GM19463 (cell line): ENCODE results near the gene SPOCK1.
A peak's percentile ranks its signal among the peaks of the same experiment; 100 is the strongest.

Source experiments
- ATAC-seq: cut with Tn5 transposase; IDR thresholded peaks from one replicate; pipeline ENCODE4 v1.9.1; 2021; ENCODE audit warnings: mild to moderate bottlenecking, moderate library complexity; ENCODE audit not compliant: unreplicated experiment

SPOCK1 gene

GRCh38 chr5:137129886-137130680 is 369.0 kb downstream of the SPOCK1 start:
- ATAC-seq, result no peak

GRCh38 chr5:137128012-137128411 is 371.1 kb downstream of the SPOCK1 start:
- ATAC-seq, result no peak

DNA sequence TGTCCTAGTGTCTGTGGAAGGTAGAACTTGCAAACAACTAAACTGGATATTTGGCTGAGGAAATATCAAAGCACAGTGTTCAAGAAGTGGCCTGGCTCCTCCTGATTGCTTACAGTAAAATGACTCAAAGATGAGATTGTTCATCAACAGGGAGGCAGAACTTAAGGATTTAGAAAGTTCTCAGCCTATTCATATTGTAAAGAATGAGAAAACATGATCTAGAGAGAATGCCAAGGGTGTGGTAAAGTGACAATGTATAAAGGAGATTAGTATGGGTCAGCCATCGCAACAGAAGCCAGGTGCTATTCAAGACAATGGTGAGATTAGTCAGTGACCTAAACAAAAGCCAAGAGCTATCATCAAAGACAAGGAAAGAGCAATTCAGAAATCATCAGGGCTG is 372.3 kb downstream of the SPOCK1 start:
- ATAC-seq, result no peak

GRCh38 chr5:137122558-137122957 is 376.6 kb downstream of the SPOCK1 start:
- ATAC-seq, result no peak

DNA sequence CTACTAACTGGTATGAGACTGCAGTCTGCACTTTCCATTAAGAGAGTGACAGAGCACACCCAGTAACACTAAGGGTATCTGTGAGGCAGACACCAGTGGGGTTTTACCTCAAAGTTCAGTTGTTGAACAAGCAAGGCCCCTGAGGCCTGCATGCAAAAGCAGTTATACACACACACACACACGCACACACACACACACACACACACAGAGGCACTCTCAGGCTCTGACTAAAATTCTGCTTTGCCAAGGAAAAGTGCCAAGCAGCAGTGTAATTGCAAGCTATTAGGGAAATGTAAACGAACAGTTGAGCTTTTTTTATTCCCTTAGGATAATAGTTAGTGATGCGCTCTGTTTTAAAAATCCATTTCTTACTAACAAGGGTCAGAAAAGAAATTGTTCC is 377.1 kb downstream of the SPOCK1 start:
- no peak for ATAC-seq

DNA sequence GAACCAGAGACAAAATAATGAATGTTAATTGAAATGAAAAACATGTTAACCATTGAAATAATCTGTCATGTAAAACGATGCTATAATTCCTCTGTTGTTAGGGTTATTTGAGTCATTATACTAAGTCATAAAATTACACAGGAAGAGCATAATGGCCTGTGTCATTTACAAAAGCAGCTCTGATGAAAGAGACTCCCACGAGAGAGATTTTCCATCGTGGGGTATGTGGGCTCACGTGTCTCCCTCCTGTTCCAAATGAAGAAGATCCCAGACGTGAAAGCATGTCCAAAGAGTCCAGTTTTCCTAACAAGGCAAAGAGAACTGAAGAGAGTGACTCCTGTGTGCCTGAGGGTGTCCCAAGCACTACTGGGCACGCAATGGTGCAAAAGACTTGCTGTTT is 379.8 kb downstream of the SPOCK1 start:
- no peak for ATAC-seq

DNA sequence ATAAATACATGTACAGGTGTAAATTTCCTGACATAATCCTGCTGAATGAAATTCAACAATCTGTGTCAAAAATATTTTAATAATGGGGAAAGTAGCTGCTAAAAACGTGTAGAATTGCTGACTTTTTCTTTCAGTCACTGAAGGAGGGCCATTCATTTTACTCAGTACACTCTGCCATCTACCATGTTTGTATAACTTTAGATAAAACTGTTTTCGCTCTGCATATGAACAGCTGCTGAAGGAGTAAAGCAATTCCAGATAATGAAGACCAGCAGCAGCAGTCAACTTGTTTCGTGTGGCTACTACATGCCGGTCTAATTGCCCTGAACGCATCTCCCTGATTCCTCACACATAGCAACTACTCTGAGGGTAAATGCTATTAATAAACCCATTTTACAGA is 380.5 kb downstream of the SPOCK1 start:
- no peak for ATAC-seq

DNA sequence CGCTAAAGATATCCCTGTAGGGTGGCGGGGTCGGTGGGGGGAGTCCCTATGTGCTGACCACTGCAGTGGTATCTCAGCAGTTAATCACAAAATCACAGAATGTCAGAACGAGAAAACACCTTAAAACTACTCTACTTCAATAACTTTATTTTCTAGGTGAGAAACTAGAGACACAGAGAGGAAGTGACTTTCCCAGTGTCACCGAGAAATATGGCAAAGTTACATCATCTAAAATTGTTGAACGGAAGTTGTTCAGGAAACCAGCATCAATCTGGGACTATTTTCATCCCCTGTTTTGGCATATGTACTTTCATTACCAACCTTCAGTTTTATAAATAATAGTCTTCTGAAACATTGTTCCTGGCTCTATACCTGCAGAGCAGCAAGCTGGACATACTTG is 384.0 kb downstream of the SPOCK1 start:
- ATAC-seq, result no peak

- no peak for ATAC-seq
These were observed 384.6 kb downstream of the SPOCK1 start for GRCh38 chr5:137114529-137114928.

DNA sequence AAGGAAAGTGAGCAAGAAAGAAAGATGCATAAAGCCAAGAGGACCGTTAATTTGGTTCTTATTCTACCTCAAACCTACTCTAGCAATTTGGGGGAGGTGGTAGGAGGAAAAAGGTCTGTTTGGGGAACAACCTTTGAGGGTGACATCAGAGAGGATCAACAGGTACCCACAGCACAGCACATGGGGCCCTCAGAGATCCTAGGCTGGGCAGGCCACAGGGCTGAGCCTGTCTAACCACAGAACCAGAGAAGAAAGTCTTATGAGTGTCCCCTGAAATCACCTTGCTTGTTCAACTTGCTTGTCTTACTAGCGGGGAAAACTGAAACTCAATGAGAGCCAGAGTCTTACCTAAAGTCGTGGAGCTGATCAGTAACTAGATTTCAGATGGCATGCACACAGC is 385.2 kb downstream of the SPOCK1 start:
- peak; percentile 67 for ATAC-seq

DNA sequence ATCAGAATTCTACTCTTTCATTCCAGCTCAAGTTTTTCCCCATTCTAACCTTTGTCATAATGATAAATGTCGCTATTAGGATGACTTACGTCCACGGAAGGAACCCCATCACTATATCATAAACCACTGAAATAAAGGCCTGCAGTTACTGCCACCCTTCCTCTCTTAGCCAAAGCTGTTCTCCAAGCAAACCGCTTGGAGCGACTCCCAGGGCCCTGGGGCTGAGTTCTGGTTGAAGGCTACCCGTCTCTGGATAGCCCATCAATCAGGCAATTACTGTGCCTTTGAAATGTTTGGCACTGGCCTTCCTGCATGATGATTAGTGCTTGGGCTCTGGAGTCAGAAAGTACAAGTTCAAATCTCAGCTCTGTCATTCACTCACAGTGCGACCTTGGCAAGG is 386.0 kb downstream of the SPOCK1 start:
- no peak for ATAC-seq

DNA sequence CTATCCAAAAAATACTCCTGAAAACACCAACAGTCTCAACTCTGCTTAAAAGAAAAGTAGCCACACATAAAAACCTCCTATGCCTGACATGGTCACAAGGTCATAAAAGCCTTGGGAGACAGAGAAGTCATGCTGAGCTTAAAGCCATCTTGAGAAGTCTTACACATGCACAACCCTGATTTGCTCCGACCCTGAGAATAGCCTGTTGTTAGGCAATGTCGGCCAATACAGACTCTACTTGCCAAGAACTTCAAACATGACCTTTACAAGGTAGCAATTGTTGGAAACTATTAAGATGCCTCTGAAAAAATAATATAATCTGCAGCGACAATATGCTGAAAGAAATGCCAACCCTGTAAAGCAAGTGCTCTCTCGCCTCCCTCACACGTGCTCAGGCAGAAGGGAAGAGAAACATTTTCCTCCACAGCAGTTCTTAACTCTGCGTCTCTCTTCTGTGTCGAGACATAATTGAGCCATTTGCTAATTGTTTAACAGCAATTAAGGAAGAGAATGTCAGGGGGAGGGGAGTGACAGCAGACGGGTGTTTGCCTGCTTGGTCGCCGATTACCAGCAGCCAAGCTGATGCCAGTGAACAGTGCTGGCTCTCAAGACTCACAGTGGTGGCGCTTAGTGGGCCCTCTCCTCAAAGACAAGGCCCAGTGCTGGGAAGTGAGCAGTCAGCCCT is 393.6 kb downstream of the SPOCK1 start:
- ATAC-seq, result no peak

DNA sequence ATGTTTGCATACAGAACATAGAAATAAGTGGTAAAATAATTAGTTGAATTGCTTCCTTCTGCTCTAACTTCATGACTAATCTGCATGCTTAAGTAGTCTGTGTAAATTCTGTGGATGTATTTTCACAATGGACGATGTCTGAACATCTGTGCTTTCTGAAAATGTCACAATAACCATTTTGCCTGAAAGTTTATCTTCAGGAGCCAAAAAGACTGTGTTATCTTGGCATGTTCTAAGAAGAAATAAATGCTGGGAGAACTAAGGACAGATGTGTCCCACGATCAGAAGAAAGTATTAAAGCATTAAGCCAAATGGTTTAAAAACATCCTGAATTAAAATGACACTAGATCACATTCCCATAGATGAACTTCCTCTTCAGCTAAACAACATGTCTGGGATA is 397.6 kb downstream of the SPOCK1 start:
- no peak for ATAC-seq

- ATAC-seq, result no peak
These were observed 399.5 kb downstream of the SPOCK1 start for GRCh38 chr5:137099651-137100050.

GRCh38 chr5:137098663-137099062 is 400.5 kb downstream of the SPOCK1 start:
- no peak for ATAC-seq

DNA sequence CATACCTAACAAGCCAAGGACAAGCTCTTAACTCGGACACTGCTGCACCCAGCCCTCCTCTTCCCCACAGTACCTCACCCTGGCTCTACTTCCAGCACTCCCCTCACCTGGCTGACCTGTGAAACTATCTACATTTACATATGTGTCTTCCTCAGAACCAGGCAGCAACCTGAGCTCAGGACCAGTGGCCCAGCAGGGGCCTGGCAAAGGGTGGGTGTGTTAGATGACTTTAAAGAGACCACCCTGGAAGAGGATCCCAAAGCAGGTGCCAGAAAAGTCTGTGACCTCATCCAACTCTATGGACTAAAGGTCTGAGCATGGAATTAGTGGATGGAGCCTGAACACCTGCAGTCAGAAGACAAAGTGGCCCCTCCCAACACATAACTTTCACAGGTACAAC is 400.9 kb downstream of the SPOCK1 start:
- no peak for ATAC-seq

- no peak for ATAC-seq
These were observed 401.9 kb downstream of the SPOCK1 start for GRCh38 chr5:137097203-137097602.

DNA sequence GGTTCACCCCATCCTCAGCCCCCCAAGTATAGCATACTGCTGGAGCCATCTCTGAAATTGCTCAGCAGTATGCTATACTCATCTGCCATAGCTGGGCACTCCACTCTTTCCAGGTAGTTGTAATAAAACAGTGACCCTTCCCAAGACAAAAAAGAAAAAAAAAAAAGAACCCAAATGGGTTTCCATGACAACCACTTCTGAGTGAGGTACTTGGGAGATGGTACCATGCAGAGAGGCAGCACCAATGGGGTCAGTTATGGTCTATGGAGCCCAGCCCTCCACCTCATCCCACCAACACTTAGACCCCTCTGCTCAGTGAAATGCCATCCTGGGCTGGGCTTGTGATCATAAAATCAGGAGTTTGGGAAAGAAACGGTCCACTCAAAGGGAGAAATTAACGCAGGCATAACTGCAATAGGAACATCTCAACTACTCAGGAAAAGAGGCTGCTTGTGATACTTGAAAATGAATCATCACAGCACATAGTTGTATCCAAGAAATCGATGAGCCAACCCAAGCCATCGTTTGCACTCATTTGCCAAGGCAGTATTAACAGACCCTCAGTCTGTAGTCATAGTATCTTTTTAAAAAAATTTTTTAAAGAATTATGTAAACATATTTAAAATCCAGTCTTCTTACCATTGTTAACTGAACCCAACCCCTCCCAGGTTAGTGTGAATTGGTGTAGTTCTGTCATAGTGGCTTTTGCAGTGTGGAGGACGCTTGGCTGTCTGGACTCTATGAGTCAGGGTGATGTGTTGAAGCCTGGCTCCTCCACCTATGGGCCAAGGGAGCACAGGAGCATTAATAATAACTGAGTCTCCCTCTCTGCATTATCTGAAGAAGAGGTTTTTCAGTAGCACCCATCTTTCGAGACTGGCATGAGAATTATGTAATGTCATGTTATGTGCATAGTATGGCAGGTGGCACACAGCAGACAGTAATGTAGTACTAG is 402.7 kb downstream of the SPOCK1 start:
- ATAC-seq, result no peak

DNA sequence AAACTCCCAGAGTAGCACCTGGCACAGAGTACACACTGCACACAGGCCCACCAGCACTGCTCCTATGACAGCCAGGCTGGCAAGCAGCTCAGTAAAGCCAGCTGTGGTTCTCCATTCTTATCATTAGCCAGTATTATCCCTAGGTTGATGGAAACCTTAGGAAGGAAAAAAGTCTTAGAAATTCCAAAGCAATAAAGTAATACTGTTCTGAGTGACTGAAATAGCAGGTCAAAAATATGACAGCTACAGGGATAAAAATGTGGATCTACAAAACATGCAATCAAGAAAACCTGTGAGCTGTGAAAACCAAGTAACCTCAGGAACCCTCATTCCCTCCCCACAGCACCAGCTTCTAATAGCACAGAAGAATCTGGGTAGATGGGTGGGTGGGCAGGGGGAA is 403.5 kb downstream of the SPOCK1 start:
- no peak for ATAC-seq

DNA sequence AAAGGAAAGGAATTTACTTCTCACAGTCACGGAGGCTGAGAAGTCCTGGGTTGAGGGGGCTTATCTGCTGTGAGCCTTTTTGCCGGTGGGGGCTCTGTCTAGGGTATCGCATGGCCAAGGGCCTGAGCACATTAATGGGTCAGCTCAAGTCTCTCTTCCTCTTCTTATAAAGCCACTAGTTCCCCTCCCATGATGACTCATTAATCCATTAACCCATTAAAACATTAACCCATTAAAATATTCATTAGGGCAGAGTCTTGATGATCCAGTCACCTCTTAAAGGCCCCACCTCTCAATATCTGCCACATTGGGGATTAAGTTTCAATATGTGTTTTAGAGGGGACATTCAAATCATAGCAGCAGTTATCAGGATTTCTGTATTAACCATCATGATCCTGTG is 406.3 kb downstream of the SPOCK1 start:
- no peak for ATAC-seq

DNA sequence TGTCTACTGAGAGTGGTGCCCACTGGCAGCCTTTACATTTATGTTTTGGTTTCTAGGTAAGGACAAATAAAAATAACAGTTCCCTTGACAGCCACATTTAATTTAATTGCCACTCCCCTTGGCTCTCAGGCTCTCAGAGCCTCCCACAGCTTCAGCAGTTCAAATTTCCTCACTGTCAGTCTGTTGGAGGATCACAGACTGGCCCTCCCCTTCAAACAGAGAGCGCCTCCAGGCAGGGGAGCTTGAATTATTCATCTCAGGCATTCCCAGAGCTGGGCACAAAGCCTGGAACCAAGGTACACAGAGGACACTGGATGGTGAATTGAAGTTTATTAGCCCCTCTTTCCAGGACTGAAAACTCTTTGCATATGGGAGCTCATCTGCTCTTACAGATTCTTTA is 407.7 kb downstream of the SPOCK1 start:
- no peak for ATAC-seq
